ENCODE results near the gene ZNF727.
"Not testable (repeated sequence)": the region's sequence is repeated elsewhere in the genome, so short reads cannot be mapped to it uniquely, and the experiment has no call there.

ZNF727 gene

GRCh38 chr7:64045301-64046040, at the start of gene ZNF727:
ZNF727 (plus strand) TSS chr7:64045434; CDS start chr7:64045622, 188 bp downstream.
- no peak for DNase-seq

DNA sequence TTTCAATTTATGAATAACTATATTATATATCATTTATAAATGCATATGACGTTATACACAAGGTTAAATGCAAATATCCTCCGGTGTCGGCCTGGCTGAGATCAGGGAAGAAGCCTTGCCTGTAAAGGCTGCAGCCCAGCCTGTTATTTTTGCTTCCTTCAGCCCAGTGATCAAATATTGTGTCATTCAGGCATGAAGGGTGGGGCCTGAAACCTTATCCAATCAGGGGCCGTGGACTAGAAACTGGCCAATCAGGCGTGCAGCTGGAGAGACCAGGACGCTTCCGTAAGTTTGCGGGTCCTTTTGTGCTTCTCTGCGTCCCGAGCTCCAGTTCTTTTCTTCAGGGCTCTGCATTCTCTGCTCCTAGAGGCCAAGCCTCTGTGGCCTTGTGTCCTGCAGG, 46.7 kb upstream of the ZNF727 start, which contains the start of gene ZNF722:
Gene ZNF722 (plus strand): TSS at position 301 of the 400 bp plus-strand sequence. CDS start 113 bp downstream, outside the sequence.
- no peak for DNase-seq

DNA sequence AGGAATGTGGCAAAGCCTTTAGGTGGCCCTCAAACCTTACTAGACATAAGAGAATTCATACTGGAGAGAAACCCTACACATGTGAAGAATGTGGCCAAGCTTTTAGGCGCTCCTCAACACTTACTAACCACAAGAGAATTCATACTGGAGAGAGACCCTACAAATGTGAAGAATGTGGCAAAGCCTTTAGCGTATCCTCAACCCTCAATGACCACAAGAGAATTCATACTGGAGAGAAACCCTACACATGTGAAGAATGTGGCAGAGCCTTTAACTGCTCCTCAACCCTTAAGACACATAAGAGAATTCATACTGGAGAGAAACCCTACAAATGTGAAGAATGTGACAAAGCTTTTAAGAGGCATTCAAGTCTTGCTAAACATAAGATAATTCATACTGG, 29.7 kb upstream of the ZNF727 start:
- DNase-seq, result not testable (repeated sequence)

DNA sequence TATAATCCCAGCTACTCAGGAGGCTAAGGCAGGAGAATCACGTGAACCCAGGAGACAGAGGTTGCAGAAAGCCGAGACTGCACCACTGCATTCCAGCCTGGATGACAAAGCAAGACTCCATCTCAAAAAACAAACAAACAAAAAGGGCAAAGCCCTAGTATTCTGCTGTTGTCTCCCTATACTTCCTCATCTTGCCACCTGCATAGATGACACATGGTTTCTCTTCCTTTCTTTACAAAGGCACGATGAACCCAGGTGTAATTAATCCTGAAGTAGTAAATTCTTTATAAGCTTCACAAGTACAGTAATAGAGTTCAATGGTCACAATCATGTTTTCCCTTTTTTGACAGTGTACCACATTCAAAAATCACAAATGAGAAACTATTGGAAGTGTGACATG, 9.8 kb upstream of the ZNF727 start:
- DNase-seq, result no peak

GRCh38 chr7:64037095-64037494, 8.1 kb upstream of the ZNF727 start:
- DNase-seq, result no peak

DNA sequence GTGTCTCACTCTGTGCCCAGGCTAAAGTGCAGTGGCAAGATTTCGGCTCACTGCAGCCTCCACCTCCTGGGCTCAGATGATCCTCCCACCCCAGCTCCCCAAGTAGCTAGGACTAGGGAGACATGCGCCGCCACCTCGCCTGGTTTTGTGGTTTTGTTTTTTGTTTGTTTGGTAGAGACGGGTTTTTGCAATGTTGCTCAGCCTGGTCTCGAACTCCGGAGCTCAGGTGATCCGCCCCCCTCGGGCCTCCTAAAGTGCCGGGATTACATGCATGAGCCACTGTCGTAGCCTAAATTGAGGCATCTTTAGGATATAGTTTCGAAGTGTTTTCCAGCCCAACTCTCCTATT, 781 bp downstream of the ZNF727 start:
- no peak for DNase-seq

GRCh38 chr7:64077837-64078698, 32.8 kb downstream of the ZNF727 start:
- not testable (repeated sequence) for DNase-seq

DNA sequence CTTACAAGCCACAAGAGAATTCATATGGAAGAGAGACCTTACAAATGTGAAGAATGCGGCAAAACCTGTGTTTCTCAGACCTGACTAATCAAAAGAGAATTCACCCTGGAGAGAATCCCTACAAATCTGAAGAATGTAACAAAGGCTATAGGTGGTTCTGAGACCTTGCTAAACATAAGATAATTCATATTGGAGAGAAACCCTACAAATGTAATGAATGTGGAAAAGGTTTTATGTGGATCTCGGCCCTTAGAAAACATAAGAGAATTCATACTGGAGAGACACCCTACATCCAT, 33.4 kb downstream of the ZNF727 start:
- no peak for DNase-seq

DNA sequence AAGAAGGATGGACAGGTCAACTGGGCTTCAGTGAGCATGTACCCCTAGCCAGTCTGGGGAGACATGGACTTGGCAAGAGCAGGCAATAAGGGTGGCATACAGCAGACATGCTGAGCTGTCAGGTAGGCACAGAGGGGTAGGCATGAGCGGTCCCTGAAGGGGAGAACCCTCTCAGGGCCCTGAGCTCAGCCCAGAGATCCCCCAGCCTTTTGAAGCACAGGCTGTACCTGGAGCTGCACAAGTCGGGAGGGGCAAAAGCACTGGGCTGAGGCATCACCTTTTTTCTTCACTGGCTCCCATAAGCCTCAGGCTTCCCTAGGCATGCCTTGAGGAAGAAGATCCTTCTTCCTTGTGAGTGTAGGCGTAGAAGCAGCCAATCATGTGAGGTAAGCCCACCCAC, 42.3 kb downstream of the ZNF727 start:
- DNase-seq, result no peak

DNA sequence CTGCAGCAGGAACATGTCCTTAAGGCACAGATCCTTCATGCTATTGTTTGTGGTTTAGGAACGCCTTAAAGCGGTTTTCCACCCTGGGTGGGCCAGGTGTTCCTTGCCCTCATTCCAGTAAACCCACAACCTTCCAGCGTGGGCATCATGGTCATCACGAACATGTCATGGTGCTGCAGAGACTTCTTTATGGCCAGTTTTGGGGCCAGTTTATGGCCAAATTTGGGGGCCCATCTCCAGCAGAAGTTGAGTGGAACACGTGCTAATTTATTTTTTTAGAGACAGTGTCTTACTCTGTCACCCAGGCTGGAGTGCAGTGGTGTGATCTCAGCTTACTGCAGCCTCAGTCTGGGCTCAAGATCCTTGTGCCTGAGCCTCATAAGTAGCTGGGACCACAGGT, 43.6 kb downstream of the ZNF727 start:
- not testable (repeated sequence) for DNase-seq

All from hematopoietic multipotent progenitor cell treated with erythropoietin and hydrocortisone succinate and interleukin-3 and kit ligand, for 6 days (in vitro differentiated cells).